DOHH2 (cell line): ENCODE data around the gene THBS2.

Source experiments
- H3F3A ChIP-seq: fragments of 200-600 bp; sonication (generic), shearing (Covaris generic); 2 replicates; pipeline ENCODE4 v1.6.0; 2016; ENCODE audit warnings: antibody characterized with exemption, mild to moderate bottlenecking; ENCODE audit not compliant: control insufficient read depth, insufficient read depth
- H3K27ac ChIP-seq: fragments of 200-600 bp; sonication (generic); 2 replicates; pipeline ENCODE4 v1.5.1; 2014; ENCODE audit warnings: low read depth, mild to moderate bottlenecking, low read length, moderate library complexity
- H3K27me3 ChIP-seq: fragments of 200-600 bp; sonication (generic); 2 replicates; pipeline ENCODE4 v1.6.1; 2014; ENCODE audit warnings: mild to moderate bottlenecking, low read length, mixed read lengths; ENCODE audit not compliant: control insufficient read depth
- H3K36me3 ChIP-seq: fragments of 200-600 bp; sonication (generic); 2 replicates; pipeline ENCODE4 v1.6.1; 2014; ENCODE audit warnings: mild to moderate bottlenecking, low read length, moderate library complexity, mixed read lengths; ENCODE audit not compliant: control insufficient read depth
- H3K4me1 ChIP-seq: fragments of 200-600 bp; sonication (generic); 2 replicates; pipeline ENCODE4 v1.6.1; 2014; ENCODE audit warnings: mild to moderate bottlenecking, low read length, mixed read lengths; ENCODE audit not compliant: control insufficient read depth
- H3K4me2 ChIP-seq: fragments of 200-600 bp; sonication (generic); 2 replicates; pipeline ENCODE4 v1.6.0; 2014; ENCODE audit warnings: mild to moderate bottlenecking, low read length, moderate library complexity
- H3K4me3 ChIP-seq: fragments of 200-600 bp; sonication (generic); 2 replicates; pipeline ENCODE4 v1.5.1; 2014; ENCODE audit warnings: mild to moderate bottlenecking, low read length, mixed read lengths
- H3K79me2 ChIP-seq: fragments of 200-600 bp; sonication (generic); 2 replicates; pipeline ENCODE4 v1.6.1; 2014; ENCODE audit warnings: mild to moderate bottlenecking, low read length, mixed read lengths; ENCODE audit not compliant: control insufficient read depth
- H3K9me2 ChIP-seq: fragments of 200-600 bp; sonication (generic); replicated peaks from 2 replicates; pipeline ENCODE4 v1.6.1; 2014; ENCODE audit warnings: mild to moderate bottlenecking, low read length, mixed read lengths; ENCODE audit not compliant: control insufficient read depth
- H3K9me3 ChIP-seq: fragments of 200-600 bp; sonication (generic); 2 replicates; pipeline ENCODE4 v1.6.1; 2014; ENCODE audit warnings: antibody characterized with exemption, low read length, mixed read lengths; ENCODE audit not compliant: control insufficient read depth, insufficient read depth
- H4K20me1 ChIP-seq: fragments of 200-600 bp; sonication (generic); 2 replicates; pipeline ENCODE4 v1.6.0; 2014; ENCODE audit warnings: low read depth, mild to moderate bottlenecking, antibody characterized with exemption, low read length, moderate library complexity; ENCODE audit not compliant: control insufficient read depth, insufficient read depth
- EZH2phosphoT487 ChIP-seq: fragments of 200-600 bp; sonication (generic); IDR thresholded peaks from 2 replicates; pipeline ENCODE4 v1.6.1; 2017; ENCODE audit warnings: borderline replicate concordance, mild to moderate bottlenecking, antibody characterized with exemption, low read length, moderate library complexity, mixed read lengths
- TF ChIP-seq, protein P1 (sequence below): fragments of 200-600 bp; sonication (generic); IDR thresholded peaks from one replicate; pipeline ENCODE4 v1.5.1; 2014; ENCODE audit warnings: antibody characterized with exemption, mild to moderate bottlenecking, low read depth, low read length; ENCODE audit not compliant: poor library complexity, severe bottlenecking

The THBS2 gene

GRCh38 chr6:169255643-169256042 lies 2.0 kb upstream of the THBS2 start:
- H3F3A ChIP-seq = no peaks in the 10 kb centered on the region
- H3K27ac ChIP-seq = no peak overlapping the region
- no peaks in the 10 kb centered on the region for H3K79me2 ChIP-seq
- H3K36me3 ChIP-seq = no peaks in the 10 kb centered on the region
- H3K4me2 ChIP-seq = no peak overlapping the region
- H3K4me3 ChIP-seq = no peak overlapping the region
- H4K20me1 ChIP-seq = no peaks in the 10 kb centered on the region
- no peaks in the 10 kb centered on the region for H3K9me3 ChIP-seq
- no peaks in the 10 kb centered on the region for H3K27me3 ChIP-seq
- TF ChIP-seq, protein P1, sequence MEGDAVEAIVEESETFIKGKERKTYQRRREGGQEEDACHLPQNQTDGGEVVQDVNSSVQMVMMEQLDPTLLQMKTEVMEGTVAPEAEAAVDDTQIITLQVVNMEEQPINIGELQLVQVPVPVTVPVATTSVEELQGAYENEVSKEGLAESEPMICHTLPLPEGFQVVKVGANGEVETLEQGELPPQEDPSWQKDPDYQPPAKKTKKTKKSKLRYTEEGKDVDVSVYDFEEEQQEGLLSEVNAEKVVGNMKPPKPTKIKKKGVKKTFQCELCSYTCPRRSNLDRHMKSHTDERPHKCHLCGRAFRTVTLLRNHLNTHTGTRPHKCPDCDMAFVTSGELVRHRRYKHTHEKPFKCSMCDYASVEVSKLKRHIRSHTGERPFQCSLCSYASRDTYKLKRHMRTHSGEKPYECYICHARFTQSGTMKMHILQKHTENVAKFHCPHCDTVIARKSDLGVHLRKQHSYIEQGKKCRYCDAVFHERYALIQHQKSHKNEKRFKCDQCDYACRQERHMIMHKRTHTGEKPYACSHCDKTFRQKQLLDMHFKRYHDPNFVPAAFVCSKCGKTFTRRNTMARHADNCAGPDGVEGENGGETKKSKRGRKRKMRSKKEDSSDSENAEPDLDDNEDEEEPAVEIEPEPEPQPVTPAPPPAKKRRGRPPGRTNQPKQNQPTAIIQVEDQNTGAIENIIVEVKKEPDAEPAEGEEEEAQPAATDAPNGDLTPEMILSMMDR = no peak
- TF ChIP-seq EZH2phosphoT487 = no peak
- H3K9me2 ChIP-seq = no peaks in the 10 kb centered on the region
- H3K4me1 ChIP-seq = no peaks in the 10 kb centered on the region

DNA sequence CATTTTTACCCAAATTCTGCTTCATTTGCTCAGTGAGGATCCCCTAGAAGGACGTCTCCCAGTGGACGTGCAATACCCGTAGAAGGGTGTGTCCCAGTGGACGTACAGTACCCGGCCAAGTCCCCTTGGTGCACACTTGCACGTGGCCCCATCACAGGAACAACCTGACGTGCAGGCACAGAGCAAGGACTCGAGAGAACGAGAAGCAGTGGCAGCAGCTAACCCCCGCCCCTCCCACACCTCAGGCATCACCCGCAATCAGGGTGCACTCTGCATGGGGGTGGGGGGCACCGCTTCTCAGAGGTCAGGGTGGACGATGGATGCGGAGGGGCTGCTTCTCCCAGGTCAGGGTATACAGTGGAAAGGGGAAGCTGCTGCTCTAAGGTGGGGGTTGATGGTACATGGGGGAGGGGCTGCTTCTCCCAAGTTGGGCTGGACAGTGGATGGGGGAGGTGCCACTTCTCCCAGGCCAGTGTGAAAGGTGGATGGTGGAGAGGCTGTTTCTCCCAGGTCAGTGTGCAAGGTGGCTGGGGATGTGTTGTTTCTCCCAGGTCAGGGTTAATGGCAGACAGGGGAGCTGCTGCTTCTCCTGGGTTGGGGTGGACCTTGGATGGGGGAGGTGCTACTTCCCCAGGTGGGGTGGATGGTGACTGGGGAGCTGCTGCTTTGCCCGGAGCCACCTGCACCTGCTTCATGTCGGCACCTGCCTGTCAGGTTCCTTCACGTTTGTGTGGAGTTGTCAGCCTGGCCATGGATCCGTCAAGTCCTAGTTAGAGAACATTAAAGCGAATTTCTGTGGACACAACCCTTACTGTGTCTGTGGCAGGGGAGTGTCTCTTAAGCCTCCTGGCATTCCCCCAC lies 1.0 kb upstream of the THBS2 start:
- Histone ChIP-seq H4K20me1 (no peaks in the 10 kb centered on the region), H3K4me1 (no peaks in the 10 kb centered on the region), H3K4me3 (no peak overlapping the region), H3K9me3 (no peaks in the 10 kb centered on the region), H3K27ac (no peak overlapping the region), H3K27me3 (no peaks in the 10 kb centered on the region), H3K36me3 (no peaks in the 10 kb centered on the region), H3K4me2 (no peak overlapping the region), H3K79me2 (no peaks in the 10 kb centered on the region), H3F3A (no peaks in the 10 kb centered on the region), H3K9me2 (no peaks in the 10 kb centered on the region)
- TF ChIP-seq, protein P1 = no peak
- no peak for TF ChIP-seq EZH2phosphoT487

DNA sequence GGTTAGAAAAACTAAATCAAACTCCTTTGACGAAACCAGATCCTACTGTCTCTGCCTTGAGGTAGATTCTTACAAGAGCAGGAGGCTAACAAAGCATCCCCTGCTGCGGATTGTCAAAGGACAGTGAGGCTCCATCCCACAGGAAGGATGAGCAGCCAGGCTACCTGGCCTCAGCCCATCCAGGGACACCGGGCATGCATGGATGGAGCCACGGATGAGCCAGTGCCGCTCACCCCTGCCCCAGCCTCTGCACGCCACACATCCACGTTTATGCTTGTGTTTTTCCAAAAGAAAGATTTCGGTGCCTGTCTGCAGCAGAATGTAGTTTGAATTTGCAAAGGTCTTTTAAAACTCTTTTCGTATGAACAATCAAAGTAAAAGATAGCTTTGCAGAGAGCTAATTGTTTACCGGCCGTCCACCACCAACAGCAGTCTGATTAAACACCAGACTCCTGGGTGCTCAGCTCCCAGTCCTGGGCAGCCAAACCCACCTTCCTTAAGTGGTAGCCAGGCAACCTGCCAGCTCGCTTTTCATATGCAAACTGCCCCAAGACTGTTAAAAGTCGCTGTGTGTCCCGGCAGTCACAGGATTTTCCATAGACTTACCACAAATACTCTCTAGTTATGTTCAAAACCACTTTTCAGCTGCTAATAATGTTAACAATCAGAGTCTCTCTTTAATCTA lies 999 bp downstream of the THBS2 start:
- Histone ChIP-seq H3K4me1 (no peaks in the 10 kb centered on the region), H3K9me2 (no peaks in the 10 kb centered on the region), H3K79me2 (no peaks in the 10 kb centered on the region), H3K4me3 (no peak overlapping the region), H4K20me1 (no peaks in the 10 kb centered on the region), H3F3A (no peaks in the 10 kb centered on the region), H3K27ac (no peak overlapping the region), H3K9me3 (peaks cover 6% of the 10 kb centered on the region; the same call in 1 of the 2 replicates), H3K36me3 (no peaks in the 10 kb centered on the region), H3K4me2 (no peak overlapping the region), H3K27me3 (no peaks in the 10 kb centered on the region)
- no peak for TF ChIP-seq EZH2phosphoT487
- TF ChIP-seq, protein P1 = no peak
